K562 (cell line): Measurements from ENCODE around the gene LOXL3. TPM values are rescaled to one million over a fixed set of nuclear protein-coding genes. Genes with fewer than 3 reads are reported as not detected.

Experiments used
- ATAC-seq: fragments of 200-7000 bp; cut with Tn5 transposase; 3 replicates; pipeline ENCODE4 v1.9.1; 2020; ENCODE audit warnings: moderate library complexity
- BruUV-seq: library from RNA; stranded (reverse); fragments of 400-500 nt; replicated peaks from 2 replicates; lab custom pipeline; 2021; lab: Mats Ljungman, UMichigan
- CTCF ChIA-PET: fragments of 300-600 bp; formaldehyde crosslinking; extraction: SDS; loops from one replicate; lab custom pipeline; 2021; ENCODE audit warnings: low intra/inter-chr PET ratio; lab: Yijun Ruan, JAX
- POLR2A ChIA-PET: fragments of 300-600, 350-650 bp; sonication (Branson Sonifier 250); formaldehyde crosslinking; extraction: SDS; loops from one replicate; lab custom pipeline; 2021; ENCODE audit warnings: antibody characterized with exemption, inconsistent platforms; lab: Yijun Ruan, JAX
- DNase-seq, 4 experiments: peaks; one replicate each; pipeline versions ENCODE4 v3.0.0 to v3.0.0-alpha.2; 2011 to 2018; ENCODE audit warnings: low spot score in 3 of 4, mixed read lengths in 3 of 4; ENCODE audit errors: extremely low read depth in 1 of 4
- FAIRE-seq: peaks from 2 replicates; lab custom pipeline; 2011; peaks lifted over from hg19 to GRCh38; lab: Jason Lieb, UNC
- H2AFZ ChIP-seq: 2 replicates; pipeline ENCODE4 v1.6.0; 2011; ENCODE audit warnings: low read depth, low read length, control low read depth, inconsistent platforms
- H3K27ac ChIP-seq: fragments of 200-600 bp; 3 replicates; pipeline ENCODE4 v1.8.0; 2011; ENCODE audit warnings: low read depth, mild to moderate bottlenecking, control low read depth, inconsistent platforms, low read length, moderate library complexity, mixed read lengths; ENCODE audit errors: extremely low read depth
- H3K27me3 ChIP-seq, 2 experiments: fragments of 300-600 bp in 1 of 2; 2 replicates in 1 of 2; 3 replicates in 1 of 2; pipeline versions ENCODE4 v1.6.0 to v1.8.0; 2011; ENCODE audit warnings: inconsistent platforms in 2 of 2, low read length in 2 of 2, mild to moderate bottlenecking in 1 of 2, mixed read lengths in 1 of 2, moderate library complexity in 1 of 2; ENCODE audit not compliant: control insufficient read depth in 2 of 2, insufficient read depth in 2 of 2
- H3K36me3 ChIP-seq: fragments of 300-600 bp; 3 replicates; pipeline ENCODE4 v1.8.0; 2011; ENCODE audit warnings: mild to moderate bottlenecking, low read length, inconsistent platforms; ENCODE audit not compliant: control insufficient read depth, insufficient read depth
- H3K4me1 ChIP-seq, 2 experiments: fragments of 200-600 bp in 1 of 2; replicated peaks in 1 of 2; 2 replicates in 1 of 2; 3 replicates in 1 of 2; pipeline versions ENCODE4 v1.5.1 to v1.8.0; 2011; ENCODE audit warnings: inconsistent platforms in 2 of 2, low read length in 2 of 2, mild to moderate bottlenecking in 1 of 2, mixed read lengths in 1 of 2, moderate library complexity in 1 of 2; ENCODE audit not compliant: control insufficient read depth in 2 of 2, insufficient read depth in 2 of 2
- H3K4me2 ChIP-seq: 2 replicates; pipeline ENCODE4 v1.6.1; 2011; ENCODE audit warnings: low read length, control low read depth, inconsistent platforms, mixed read lengths; ENCODE audit not compliant: insufficient read depth
- H3K4me3 ChIP-seq: fragments of 200-600 bp; sonication (generic), shearing (Covaris generic); 2 replicates; pipeline ENCODE4 v1.5.1; 2016; ENCODE audit warnings: control low read depth, inconsistent platforms
- H3K79me2 ChIP-seq: fragments of 200-600 bp; 3 replicates; pipeline ENCODE4 v1.8.0; 2011; ENCODE audit warnings: low read length, inconsistent platforms; ENCODE audit not compliant: control insufficient read depth, insufficient read depth
- H3K9ac ChIP-seq, 2 experiments: 2 replicates each; pipeline versions ENCODE4 v1.6.0 to v1.6.1; 2011; ENCODE audit warnings: low read depth in 2 of 2, low read length in 2 of 2, control low read depth in 1 of 2, inconsistent platforms in 1 of 2, mild to moderate bottlenecking in 1 of 2, mixed read lengths in 1 of 2; ENCODE audit not compliant: insufficient read depth in 1 of 2
- H3K9me1 ChIP-seq: one replicate; pipeline ENCODE4 v1.6.0; 2011; ENCODE audit warnings: inconsistent platforms, mild to moderate bottlenecking, low read length, moderate library complexity; ENCODE audit not compliant: control insufficient read depth, insufficient read depth
- H3K9me3 ChIP-seq: replicated peaks from 2 replicates; pipeline ENCODE4 v1.5.1; 2011; ENCODE audit warnings: low read depth, low read length, inconsistent platforms; ENCODE audit not compliant: control insufficient read depth, insufficient read depth
- H4K20me1 ChIP-seq: replicated peaks from 2 replicates; pipeline ENCODE4 v1.6.1; 2011; ENCODE audit warnings: low read length, inconsistent platforms, mixed read lengths; ENCODE audit not compliant: control insufficient read depth, insufficient read depth
- CREBBP ChIP-seq: IDR thresholded peaks from one replicate; pipeline ENCODE4 v1.6.1; 2012; ENCODE audit warnings: low read depth, mild to moderate bottlenecking, control low read depth, inconsistent platforms, low read length
- KAT8 ChIP-seq: fragments of 450-650 bp; IDR thresholded peaks from 2 replicates; pipeline ENCODE4 v1.6.1; 2016; ENCODE audit warnings: low read depth, mild to moderate bottlenecking
- MAX ChIP-seq: sonication (generic); formaldehyde crosslinking; IDR thresholded peaks from 2 replicates; pipeline ENCODE4 v1.9.0; 2022; ENCODE audit warnings: mild to moderate bottlenecking, missing genetic modification reagents
- ZBTB34 ChIP-seq: fragments of 250-450 bp; sonication (Bioruptor Pico); IDR thresholded peaks from 2 replicates; pipeline ENCODE4 v1.8.0; 2021; ENCODE audit warnings: mild to moderate bottlenecking, moderate library complexity
- ZNF124 ChIP-seq: sonication (generic); formaldehyde crosslinking; IDR thresholded peaks from 2 replicates; pipeline ENCODE4 v1.8.1; 2022; ENCODE audit warnings: missing genetic modification reagents
- ZNF197 ChIP-seq: fragments of 200-800 bp; sonication (Bioruptor generic); IDR thresholded peaks from 2 replicates; pipeline ENCODE4 v1.6.1; 2016; ENCODE audit warnings: low read depth, missing genetic modification characterization, missing compliant biosample characterization
- ZNF449 ChIP-seq: fragments of 250-450 bp; sonication (Bioruptor Pico); IDR thresholded peaks from 2 replicates; pipeline ENCODE4 v1.8.0; 2022; ENCODE audit warnings: moderate library complexity, mild to moderate bottlenecking, inconsistent platforms
- whole genome bisulfite sequencing: fragments of 100-300 bp; shearing (Covaris generic); methylation state at CpG from one replicate; pipeline ENCODE4 v1.1.6; 2016; ENCODE audit warnings: low coverage, mixed read lengths; ENCODE audit not compliant: insufficient coverage; ENCODE audit errors: missing lambda C conversion rate; 5-methylcytosine and 5-hydroxymethylcytosine counted together
- in situ Hi-C: fragments of 300-500 bp; cut with MboI; formaldehyde crosslinking; loops from 4 replicates; pipeline ENCODE4 v1.15.0; 2018; ENCODE audit warnings: inconsistent platforms, mixed read lengths
- intact Hi-C: fragments of 100-400 bp; cut with micrococcal nuclease; formaldehyde crosslinking; loops from 2 replicates; pipeline ENCODE4 v1.14.2; 2022
- polyA plus RNA-seq, 8 experiments: library from polyadenylated mRNA; depleted of rRNA in 4 of 8; stranded (reverse) in 5 of 8; unstranded in 3 of 8; fragments of >200 nt; fragmentation: Nextera tagmentation in 2 of 8; fragmentation: Illumina TruSeq in 1 of 8; extraction: Ambion mirVana in 2 of 8; extraction: Trizol in 1 of 8; gene quantifications; 2 replicates each; pipeline versions ENCODE4 v1.2.1 to v1.2.3, GENCODE V29; 2011 to 2014; ENCODE audit warnings: inconsistent platforms in 1 of 8, missing spikeins in 1 of 8
- total RNA-seq, 7 experiments: library from RNA; depleted of rRNA in 6 of 7; stranded (reverse); fragments of >200 nt in 6 of 7; fragmentation: Illumina TruSeq in 2 of 7; extraction: Trizol in 2 of 7; gene quantifications; 2 replicates each; pipeline versions ENCODE4 v1.2.1 to v1.2.3, GENCODE V29; 2011 to 2021; ENCODE audit warnings: low replicate concordance in 1 of 7
- TF ChIP-seq, protein P1 (sequence below), 2 experiments: fragments of 450-650 bp; conservative IDR thresholded peaks; 2 replicates each; pipeline ENCODE4 v1.6.1; 2017; ENCODE audit warnings: mild to moderate bottlenecking in 2 of 2, moderate library complexity in 2 of 2

The LOXL3 gene
- total and polyA plus RNA-seq, 9 of the 15 experiments (the other 6 are each of a cell fraction or from before 2014, with no cell fraction given): 0.22 to 0.99 (median 0.31) TPM

GRCh38 chr2:74575320-74575719 is 21.6 kb upstream of the LOXL3 start:
- Histone ChIP-seq H3K27ac (no peak overlapping the region), H3K9ac (no peak overlapping the region), H4K20me1 (no peaks in the 10 kb centered on the region), H3K4me3 (no peak overlapping the region), H3K9me3 (no peaks in the 10 kb centered on the region), H3K36me3 (no peaks in the 10 kb centered on the region), H3K79me2 (no peaks in the 10 kb centered on the region), H3K27me3 (no peaks in the 10 kb centered on the region), H3K9me1 (no peaks in the 10 kb centered on the region), H3K4me1 (peaks cover 0 to 42% of the 10 kb centered on the region in 2 experiments; a peak in 4 of 5 replicates), H2AFZ (peak overlapping the region; percentile 67), H3K4me2 (0 out of 2 replicates have a peak overlapping the region, but pooled peaks have one; percentile 8)
- intact Hi-C loops: no loop called here
- no TSS peak for BruUV-seq
- WGBS: 19% methylated on average over 4 of the region's 4 CpGs
- ChIA-PET CTCF (interaction anchor here (0.5 kb wide), 1 partner anchor 20 kb away, joined by 3 read pairs; no protein-coding TSS in a partner anchor), POLR2A (interaction anchor here (1.0 to 2.8 kb wide), 3 partner anchors 8 to 28 kb away, joined by 3 to 13 read pairs (median 4); no protein-coding TSS in a partner anchor)
- FAIRE-seq (no peak), DNase-seq (no peak), ATAC-seq (no peak)
- in situ Hi-C loops: no loop called here
- TF ChIP-seq ZNF449 (CRISPR knock-in tag) (no peak), MAX (CRISPR knock-in tag) (no peak), KAT8 (no peak), ZBTB34 (no peak), CREBBP (no peak), ZNF197 (CRISPR knock-in tag) (no peak), ZNF124 (CRISPR knock-in tag) (no peak)
- TF ChIP-seq, protein P1, sequence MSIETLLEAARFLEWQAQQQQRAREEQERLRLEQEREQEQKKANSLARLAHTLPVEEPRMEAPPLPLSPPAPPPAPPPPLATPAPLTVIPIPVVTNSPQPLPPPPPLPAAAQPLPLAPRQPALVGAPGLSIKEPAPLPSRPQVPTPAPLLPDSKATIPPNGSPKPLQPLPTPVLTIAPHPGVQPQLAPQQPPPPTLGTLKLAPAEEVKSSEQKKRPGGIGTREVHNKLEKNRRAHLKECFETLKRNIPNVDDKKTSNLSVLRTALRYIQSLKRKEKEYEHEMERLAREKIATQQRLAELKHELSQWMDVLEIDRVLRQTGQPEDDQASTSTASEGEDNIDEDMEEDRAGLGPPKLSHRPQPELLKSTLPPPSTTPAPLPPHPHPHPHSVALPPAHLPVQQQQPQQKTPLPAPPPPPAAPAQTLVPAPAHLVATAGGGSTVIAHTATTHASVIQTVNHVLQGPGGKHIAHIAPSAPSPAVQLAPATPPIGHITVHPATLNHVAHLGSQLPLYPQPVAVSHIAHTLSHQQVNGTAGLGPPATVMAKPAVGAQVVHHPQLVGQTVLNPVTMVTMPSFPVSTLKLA (conservative IDR thresholded peaks at IDR 0.05): no peak
